Measurements from ENCODE around the gene KMT2C.

GRCh38 chr7:152231089-152231488 is 204.7 kb downstream of the KMT2C start:
- TF ChIP-seq, protein P1, sequence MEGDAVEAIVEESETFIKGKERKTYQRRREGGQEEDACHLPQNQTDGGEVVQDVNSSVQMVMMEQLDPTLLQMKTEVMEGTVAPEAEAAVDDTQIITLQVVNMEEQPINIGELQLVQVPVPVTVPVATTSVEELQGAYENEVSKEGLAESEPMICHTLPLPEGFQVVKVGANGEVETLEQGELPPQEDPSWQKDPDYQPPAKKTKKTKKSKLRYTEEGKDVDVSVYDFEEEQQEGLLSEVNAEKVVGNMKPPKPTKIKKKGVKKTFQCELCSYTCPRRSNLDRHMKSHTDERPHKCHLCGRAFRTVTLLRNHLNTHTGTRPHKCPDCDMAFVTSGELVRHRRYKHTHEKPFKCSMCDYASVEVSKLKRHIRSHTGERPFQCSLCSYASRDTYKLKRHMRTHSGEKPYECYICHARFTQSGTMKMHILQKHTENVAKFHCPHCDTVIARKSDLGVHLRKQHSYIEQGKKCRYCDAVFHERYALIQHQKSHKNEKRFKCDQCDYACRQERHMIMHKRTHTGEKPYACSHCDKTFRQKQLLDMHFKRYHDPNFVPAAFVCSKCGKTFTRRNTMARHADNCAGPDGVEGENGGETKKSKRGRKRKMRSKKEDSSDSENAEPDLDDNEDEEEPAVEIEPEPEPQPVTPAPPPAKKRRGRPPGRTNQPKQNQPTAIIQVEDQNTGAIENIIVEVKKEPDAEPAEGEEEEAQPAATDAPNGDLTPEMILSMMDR (IDR thresholded peaks at IDR 0.05; ENCODE audit: poor library complexity), result no peak
- TF ChIP-seq EZH2 (IDR thresholded peaks at IDR 0.05; ENCODE audit: borderline replicate concordance) (no peak), EZH2phosphoT487 (IDR thresholded peaks at IDR 0.05; ENCODE audit: low read depth, severe bottlenecking, unreplicated experiment) (no peak)
